Activated CD8-positive, alpha-beta T cell treated with anti-CD3 and anti-CD28 coated beads for 36 hours (primary cell): ENCODE results near the gene LTK. TPM values are rescaled to one million over a fixed set of nuclear protein-coding genes. Genes with fewer than 3 reads are reported as not detected.

Experiments used
- ATAC-seq: fragments of 200-7000 bp; cut with Tn5 transposase; one replicate; pipeline ENCODE4 v1.10.0; 2021; ENCODE audit warnings: mild to moderate bottlenecking, moderate library complexity
- CTCF ChIA-PET: fragments of 350-600 bp; sonication (Branson Sonifier 250); formaldehyde crosslinking; loops from one replicate; lab custom pipeline; 2021; ENCODE audit warnings: antibody characterized with exemption; lab: Charles Lee
- POLR2A ChIA-PET: fragments of 350-600 bp; sonication (Branson Sonifier 250); formaldehyde crosslinking; loops from one replicate; lab custom pipeline; 2021; ENCODE audit warnings: antibody characterized with exemption; lab: Charles Lee
- DNase-seq: peaks from one replicate; pipeline ENCODE4 v3.0.0-alpha.2; 2020
- H3K27ac Mint-ChIP-seq: one replicate; pipeline ENCODE4 v1.8.0; 2021; ENCODE audit warnings: mild to moderate bottlenecking, mixed read lengths
- H3K27me3 Mint-ChIP-seq: one replicate; pipeline ENCODE4 v1.8.0; 2021; ENCODE audit warnings: mixed read lengths
- H3K36me3 Mint-ChIP-seq: one replicate; pipeline ENCODE4 v1.8.0; 2021; ENCODE audit warnings: low read depth, mixed read lengths
- H3K4me1 Mint-ChIP-seq: one replicate; pipeline ENCODE4 v1.8.0; 2021; ENCODE audit warnings: low read depth, mixed read lengths
- H3K4me3 Mint-ChIP-seq: one replicate; pipeline ENCODE4 v1.8.0; 2021; ENCODE audit warnings: mild to moderate bottlenecking, moderate library complexity, mixed read lengths
- H3K9me3 Mint-ChIP-seq: one replicate; pipeline ENCODE4 v1.8.0; 2021; ENCODE audit warnings: mixed read lengths
- CTCF ChIP-seq: fragments of 200-600 bp; IDR thresholded peaks from one replicate; pipeline ENCODE4 v1.8.0; 2022; ENCODE audit warnings: antibody characterized with exemption, mild to moderate bottlenecking
- intact Hi-C: fragments of 100-400 bp; cut with micrococcal nuclease; formaldehyde crosslinking; loops from one replicate; pipeline ENCODE4 v1.10.0; 2022
- total RNA-seq, 2 experiments: library from RNA; stranded (reverse); gene quantifications; one replicate each; pipeline ENCODE4 v1.2.3, GENCODE V29; 2021

Gene LTK
- total RNA-seq, 2 experiments from 2014 or later, result 0.81 to 0.83 TPM

DNA sequence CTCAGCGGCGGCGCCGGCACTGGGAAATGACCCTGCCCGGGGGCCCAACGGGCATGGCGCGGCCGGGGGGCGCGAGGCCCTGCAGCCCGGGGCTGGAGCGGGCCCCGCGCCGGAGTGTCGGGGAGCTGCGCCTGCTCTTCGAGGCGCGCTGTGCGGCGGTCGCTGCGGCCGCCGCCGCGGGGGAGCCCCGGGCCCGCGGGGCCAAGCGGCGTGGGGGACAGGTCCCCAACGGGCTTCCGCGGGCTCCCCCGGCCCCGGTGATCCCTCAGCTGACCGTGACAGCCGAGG, 19.8 kb downstream of the LTK start:
- intact Hi-C loops, result no loop called here
- H3K27ac Mint-ChIP-seq, result no peak overlapping the region
- ChIA-PET CTCF (interaction anchor here (1.6 kb wide), 1 partner anchor 280 kb away, joined by 4 read pairs; the partner anchor contains the start of gene MAPKBP1), POLR2A (interaction anchor here (0.9 to 1.7 kb wide), 4 partner anchors 12 to 23 kb away, joined by 3 to 5 read pairs (median 4); partner anchors contain the start of gene LTK)
- no peaks in the 10 kb centered on the region for H3K9me3 Mint-ChIP-seq
- H3K4me3 Mint-ChIP-seq, result no peak overlapping the region
- no peak for TF ChIP-seq CTCF
- ATAC-seq (peak; percentile 3), DNase-seq (no peak)
- H3K27me3 Mint-ChIP-seq, result peaks cover 45% of the 10 kb centered on the region
- no peaks in the 10 kb centered on the region for H3K36me3 Mint-ChIP-seq
- H3K4me1 Mint-ChIP-seq, result peaks cover 33% of the 10 kb centered on the region

- Mint-ChIP-seq H3K36me3 (no peaks in the 10 kb centered on the region), H3K4me3 (peak within 1 kb of the TSS; percentile 68), H3K9me3 (no peaks in the 10 kb centered on the region), H3K27ac (peak within 1 kb of the TSS; percentile 81), H3K27me3 (peaks cover 41% of the 10 kb centered on the region), H3K4me1 (peaks cover 36% of the 10 kb centered on the region)
- ChIA-PET CTCF (interaction anchor here (1.6 to 1.8 kb wide), 2 partner anchors 27 to 281 kb away, joined by 4 to 11 read pairs; partner anchors contain the start of gene MAPKBP1), POLR2A (interaction anchor here (0.6 to 1.7 kb wide), 7 partner anchors 9 to 281 kb away, joined by 3 to 9 read pairs (median 4); partner anchors contain the start of genes LTK and MAPKBP1)
- intact Hi-C loops, result no loop called here
- no peak for TF ChIP-seq CTCF
- peak; percentile 95 for DNase-seq
- peak; percentile 79 for ATAC-seq
These were observed 20.3 kb downstream of the LTK start, which contains the start of gene ITPKA for GRCh38 chr15:41493205-41493901. Gene ITPKA, plus strand, starts transcription at chr15:41493874. Its CDS starts 54 bp downstream, at chr15:41493928.

DNA sequence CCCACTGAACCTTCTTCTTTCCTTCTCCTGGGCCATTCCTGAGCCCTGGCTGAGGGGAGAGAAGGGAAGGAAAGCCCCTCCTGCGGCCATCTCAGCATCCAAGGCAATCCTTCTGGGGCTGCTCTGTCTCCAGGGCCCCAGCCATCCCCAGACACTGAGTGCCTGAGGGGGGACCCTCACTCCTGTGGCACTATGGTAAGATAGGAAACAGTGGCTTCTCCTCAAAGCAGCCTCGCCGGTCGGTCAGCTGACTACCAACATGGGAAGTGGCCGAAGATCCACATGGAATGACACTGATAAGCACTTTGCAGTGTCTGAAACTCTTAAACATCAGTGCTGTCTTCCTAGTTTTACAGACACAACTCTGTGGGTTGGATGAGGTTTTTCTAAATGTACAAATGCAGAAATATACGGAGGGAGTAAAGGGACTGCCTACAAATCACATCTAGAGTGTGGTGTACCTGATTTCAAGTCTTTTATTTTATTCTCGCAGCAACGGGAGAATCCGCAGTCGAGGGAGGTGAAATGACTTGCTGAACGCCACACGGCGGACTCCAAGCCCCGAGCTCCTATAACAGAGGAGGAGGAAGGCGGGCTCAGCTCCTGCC, 20.9 kb downstream of the LTK start:
- DNase-seq (no peak), ATAC-seq (no peak)
- Mint-ChIP-seq H3K27ac (peak overlapping the region; percentile 81), H3K36me3 (peaks cover 3% of the 10 kb centered on the region), H3K4me3 (peak overlapping the region; percentile 68), H3K4me1 (peaks cover 42% of the 10 kb centered on the region), H3K9me3 (no peaks in the 10 kb centered on the region), H3K27me3 (peaks cover 38% of the 10 kb centered on the region)
- CTCF ChIA-PET, result interaction anchor here (1.6 to 1.8 kb wide), 2 partner anchors 27 to 282 kb away, joined by 4 to 11 read pairs; partner anchors contain the start of gene MAPKBP1
- intact Hi-C loops, result no loop called here
- POLR2A ChIA-PET, result interaction anchor here (0.6 to 1.7 kb wide), 6 partner anchors 9 to 282 kb away, joined by 3 to 9 read pairs (median 4); partner anchors contain the start of genes LTK and MAPKBP1
- no peak for TF ChIP-seq CTCF

DNA sequence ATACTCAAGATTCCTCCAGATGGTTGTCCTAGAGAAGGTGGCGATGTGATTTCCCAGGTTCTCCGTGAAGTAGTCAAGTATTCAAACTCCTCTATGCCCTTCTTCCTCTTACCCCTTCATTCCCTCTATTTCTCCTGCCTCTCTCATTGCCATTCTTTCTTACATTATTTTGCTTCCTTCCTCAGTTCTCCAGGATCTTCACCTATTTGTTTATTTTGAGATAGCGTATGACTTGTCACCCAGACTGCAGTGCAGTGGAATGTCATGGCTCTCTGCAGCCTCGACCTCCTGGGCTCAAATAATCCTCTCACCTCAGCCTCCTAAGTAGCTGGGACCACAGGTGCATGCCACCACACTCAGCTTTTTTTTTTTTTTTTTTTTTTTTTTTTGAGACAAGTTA, 21.7 kb downstream of the LTK start:
- DNase-seq (no peak), ATAC-seq (no peak)
- ChIA-PET POLR2A (no interaction called here), CTCF (interaction anchor here (1.8 kb wide), 1 partner anchor 26 kb away, joined by 11 read pairs; no protein-coding TSS in a partner anchor)
- peaks cover 31% of the 10 kb centered on the region for H3K27me3 Mint-ChIP-seq
- H3K36me3 Mint-ChIP-seq, result peaks cover 3% of the 10 kb centered on the region
- H3K27ac Mint-ChIP-seq, result no peak overlapping the region
- H3K9me3 Mint-ChIP-seq, result no peaks in the 10 kb centered on the region
- TF ChIP-seq CTCF, result no peak
- H3K4me3 Mint-ChIP-seq, result no peak overlapping the region
- intact Hi-C loops, result no loop called here
- H3K4me1 Mint-ChIP-seq, result peaks cover 43% of the 10 kb centered on the region
